Measurements from ENCODE around the gene TIPRL. TPM values are rescaled to one million over a fixed set of nuclear protein-coding genes. Genes with fewer than 3 reads are reported as not detected.
A peak's percentile ranks its signal among the peaks of the same experiment; 100 is the strongest.

Gene TIPRL
- total RNA-seq = 10 to 100 TPM; 14.5 to 45.1 (median 23.7) TPM

- WGBS, 2 donors = 0 to 1% methylated on average over 27 to 28 of the region's 56 CpGs
- H3K9me3 ChIP-seq = no peaks in the 10 kb centered on the region
- peaks cover 0 to 32% (median 11%) of the 10 kb centered on the region in 3 donors for H3K4me1 ChIP-seq
- peak within 1 kb of the TSS; percentile 92 to 96 (median 94) for H3K27ac ChIP-seq
- peak; percentile 68 for DNase-seq
- H3K36me3 ChIP-seq = peaks cover 0 to 2% (median 0%) of the 10 kb centered on the region in 3 donors
- TF ChIP-seq CTCF (IDR thresholded peaks at IDR 0.05) (peak; percentile 63 to 90 (median 83)), POLR2A (IDR thresholded peaks at IDR 0.05) (peak in 3 of 4 donors; percentile 53 to 88 (median 78))
- intact Hi-C loops (cut with DNase I) = no loop called here
- H3K4me3 ChIP-seq = peak within 1 kb of the TSS; percentile 88 to 92 (median 90)
- no peaks in the 10 kb centered on the region for H3K27me3 ChIP-seq
These were observed at the start of gene TIPRL for GRCh38 chr1:168178638-168179437. Gene TIPRL, plus strand, starts transcription at chr1:168178962. Its CDS starts 116 bp downstream, at chr1:168179078.

- Histone ChIP-seq H3K4me1 (peaks cover 0 to 10% (median 2%) of the 10 kb centered on the region in 3 donors), H3K4me3 (no peak overlapping the region), H3K9me3 (no peaks in the 10 kb centered on the region), H3K27ac (no peak overlapping the region), H3K36me3 (peaks cover 0 to 7% (median 0%) of the 10 kb centered on the region in 3 donors), H3K27me3 (no peaks in the 10 kb centered on the region)
- WGBS, 2 donors = 92 to 94% methylated on average over 6 of the region's 6 CpGs
- no peak for DNase-seq
- intact Hi-C loops (cut with DNase I) = no loop called here
- no peak for TF ChIP-seq POLR2A (IDR thresholded peaks at IDR 0.05)
- no peak for TF ChIP-seq CTCF (IDR thresholded peaks at IDR 0.05)
These were observed 48.8 kb upstream of the TIPRL start for GRCh38 chr1:168129933-168130332.

- Histone ChIP-seq H3K36me3 (no peaks in the 10 kb centered on the region), H3K4me3 (no peak overlapping the region), H3K9me3 (no peaks in the 10 kb centered on the region), H3K27me3 (peaks cover 0 to 7% (median 0%) of the 10 kb centered on the region in 4 donors), H3K4me1 (peaks cover 12 to 38% (median 13%) of the 10 kb centered on the region in 3 donors), H3K27ac (no peak overlapping the region)
- WGBS, 2 donors = 58 to 67% methylated on average over 1 of the region's 1 CpG
- intact Hi-C loops (cut with DNase I) = no loop called here
- no peak for TF ChIP-seq POLR2A (IDR thresholded peaks at IDR 0.05)
- no peak for TF ChIP-seq CTCF (IDR thresholded peaks at IDR 0.05)
- no peak for DNase-seq
These were observed 44.6 kb upstream of the TIPRL start for GRCh38 chr1:168134132-168134531.

GRCh38 chr1:168134642-168135041 lies 44.1 kb upstream of the TIPRL start:
- Histone ChIP-seq H3K9me3 (no peaks in the 10 kb centered on the region), H3K4me1 (peaks cover 12 to 38% (median 13%) of the 10 kb centered on the region in 3 donors), H3K27ac (no peak overlapping the region), H3K4me3 (peak overlapping the region in 2 of 4 donors; percentile 78 to 80), H3K27me3 (peaks cover 0 to 7% (median 0%) of the 10 kb centered on the region in 4 donors), H3K36me3 (no peaks in the 10 kb centered on the region)
- 80 to 88% methylated on average over 4 to 6 of the region's 7 CpGs for WGBS, 2 donors
- no peak for TF ChIP-seq POLR2A (IDR thresholded peaks at IDR 0.05)
- no peak for TF ChIP-seq CTCF (IDR thresholded peaks at IDR 0.05)
- intact Hi-C loops (cut with DNase I) = no loop called here
- DNase-seq = no peak

Data from esophagus squamous epithelium (tissue), 5 donors.